CD14-positive monocyte (primary cell): ENCODE data around the gene EXOC2. TPM values are rescaled to one million over a fixed set of nuclear protein-coding genes. Genes with fewer than 3 reads are reported as not detected.
A peak's percentile ranks its signal among the peaks of the same experiment; 100 is the strongest.

Experiments used
- DNase-seq, 3 donors: peaks; one replicate each; pipeline ENCODE4 v3.0.0-alpha.2; 2011 to 2022
- H2AFZ ChIP-seq: 2 replicates; pipeline ENCODE4 v1.6.0; 2012; ENCODE audit warnings: mild to moderate bottlenecking, low read depth, low read length, inconsistent platforms; ENCODE audit not compliant: insufficient read depth, poor library complexity, severe bottlenecking
- H3K27ac ChIP-seq, 2 donors: 1 replicate in 1 of 2; 2 replicates in 1 of 2; pipeline ENCODE4 v1.5.1; 2012 to 2013; ENCODE audit warnings: low read length in 2 of 2, control low read depth in 1 of 2, inconsistent platforms in 1 of 2, low read depth in 1 of 2, mild to moderate bottlenecking in 1 of 2
- H3K27me3 ChIP-seq, 2 donors: one replicate each; pipeline versions ENCODE4 v1.6.0 to v1.6.1; 2011 to 2013; ENCODE audit warnings: low read length in 2 of 2; ENCODE audit not compliant: control insufficient read depth in 2 of 2, insufficient read depth in 2 of 2
- H3K36me3 ChIP-seq, 2 donors: replicated peaks in 1 of 2; 1 replicate in 1 of 2; 2 replicates in 1 of 2; pipeline versions ENCODE4 v1.5.1 to v1.6.1; 2012 to 2013; ENCODE audit warnings: low read length in 2 of 2, control low read depth in 1 of 2, inconsistent platforms in 1 of 2, mild to moderate bottlenecking in 1 of 2; ENCODE audit not compliant: insufficient read depth in 2 of 2, control insufficient read depth in 1 of 2
- H3K4me1 ChIP-seq, 2 donors: 1 replicate in 1 of 2; 2 replicates in 1 of 2; pipeline versions ENCODE4 v1.5.1 to v1.6.1; 2012 to 2013; ENCODE audit warnings: low read length in 2 of 2, control low read depth in 1 of 2, inconsistent platforms in 1 of 2, mild to moderate bottlenecking in 1 of 2, moderate library complexity in 1 of 2; ENCODE audit not compliant: insufficient read depth in 2 of 2, control insufficient read depth in 1 of 2
- H3K4me2 ChIP-seq: replicated peaks from 2 replicates; pipeline ENCODE3; 2012; ENCODE audit warnings: low read length, moderate library complexity, mild to moderate bottlenecking; ENCODE audit not compliant: poor library complexity, severe bottlenecking; ENCODE audit errors: extremely low read depth
- H3K4me3 ChIP-seq, 3 experiments: fragments of 200-600 bp in 1 of 3; sonication (generic) in 1 of 3; replicated peaks in 1 of 3; 1 replicate in 2 of 3; 2 replicates in 1 of 3; pipeline ENCODE4 v1.5.1; 2011 to 2013; ENCODE audit warnings: low read length in 3 of 3, mild to moderate bottlenecking in 3 of 3, control low read depth in 2 of 3, low read depth in 2 of 3, inconsistent platforms in 1 of 3, moderate library complexity in 1 of 3
- H3K79me2 ChIP-seq: 2 replicates; pipeline ENCODE4 v1.6.0; 2012; ENCODE audit warnings: mild to moderate bottlenecking, control low read depth, inconsistent platforms, low read length, moderate library complexity; ENCODE audit not compliant: insufficient read depth
- H3K9ac ChIP-seq: 2 replicates; pipeline ENCODE4 v1.6.0; 2017; ENCODE audit warnings: low read length, mild to moderate bottlenecking; ENCODE audit not compliant: insufficient read depth, poor library complexity, severe bottlenecking
- H3K9me3 ChIP-seq, 2 donors: replicated peaks in 1 of 2; 1 replicate in 1 of 2; 2 replicates in 1 of 2; pipeline versions ENCODE4 v1.5.1 to v1.6.1; 2012 to 2013; ENCODE audit warnings: low read length in 2 of 2, control low read depth in 1 of 2; ENCODE audit not compliant: control insufficient read depth in 1 of 2, insufficient read depth in 1 of 2
- H4K20me1 ChIP-seq: 2 replicates; pipeline ENCODE4 v1.6.0; 2012; ENCODE audit warnings: mild to moderate bottlenecking, low read length, control low read depth, moderate library complexity; ENCODE audit not compliant: insufficient read depth
- H3K27ac Mint-ChIP-seq, 7 donors: one replicate each; pipeline ENCODE4 v1.8.0; 2020; ENCODE audit warnings: mild to moderate bottlenecking in 7 of 7, mixed read lengths in 7 of 7, moderate library complexity in 6 of 7, inconsistent platforms in 2 of 7
- H3K27me3 Mint-ChIP-seq, 3 donors: one replicate each; pipeline ENCODE4 v1.8.0; 2021 to 2022; ENCODE audit warnings: low read depth in 3 of 3, mild to moderate bottlenecking in 3 of 3, mixed read lengths in 3 of 3, moderate library complexity in 3 of 3, inconsistent platforms in 1 of 3
- H3K36me3 Mint-ChIP-seq, 2 donors: one replicate each; pipeline ENCODE4 v1.8.0; 2020; ENCODE audit warnings: mixed read lengths in 2 of 2, inconsistent platforms in 1 of 2, mild to moderate bottlenecking in 1 of 2
- H3K4me1 Mint-ChIP-seq: one replicate; pipeline ENCODE4 v1.8.0; 2020; ENCODE audit warnings: mild to moderate bottlenecking, mixed read lengths
- H3K4me3 Mint-ChIP-seq, 2 donors: one replicate each; pipeline ENCODE4 v1.8.0; 2020; ENCODE audit warnings: mild to moderate bottlenecking in 2 of 2, mixed read lengths in 2 of 2, moderate library complexity in 1 of 2
- H3K9me3 Mint-ChIP-seq, 7 donors: one replicate each; pipeline ENCODE4 v1.8.0; 2020 to 2022; ENCODE audit warnings: mixed read lengths in 7 of 7, mild to moderate bottlenecking in 6 of 7, moderate library complexity in 6 of 7, inconsistent platforms in 2 of 7
- CTCF ChIP-seq: fragments of 200-600 bp; IDR thresholded peaks from one replicate; pipeline ENCODE4 v1.8.0; 2022; ENCODE audit warnings: antibody characterized with exemption, mild to moderate bottlenecking
- WGBS: methylation state at CpG from one replicate; pipeline ENCODE4 v1.1.5; 2013; ENCODE audit warnings: missing lambda C conversion rate; ENCODE audit not compliant: insufficient coverage; 5-methylcytosine and 5-hydroxymethylcytosine counted together
- intact Hi-C, 2 donors: fragments of 100-400 bp; cut with micrococcal nuclease; formaldehyde crosslinking; loops; one replicate each; pipeline versions ENCODE4 v1.15.0 to v1.15.1; 2023
- polyA plus RNA-seq, 3 donors: library from polyadenylated mRNA; depleted of rRNA in 1 of 3; unstranded in 2 of 3; stranded (reverse) in 1 of 3; fragments of 300-500 nt in 2 of 3; fragments of >200 nt in 1 of 3; fragmentation: Illumina TruSeq in 2 of 3; gene quantifications; 1 replicate in 2 of 3; 2 replicates in 1 of 3; pipeline ENCODE4 v1.2.3, GENCODE V29; 2012 to 2021

EXOC2 gene
- polyA plus RNA-seq, 3 donors = 7.5 to 15.5 (median 12.0) TPM

DNA sequence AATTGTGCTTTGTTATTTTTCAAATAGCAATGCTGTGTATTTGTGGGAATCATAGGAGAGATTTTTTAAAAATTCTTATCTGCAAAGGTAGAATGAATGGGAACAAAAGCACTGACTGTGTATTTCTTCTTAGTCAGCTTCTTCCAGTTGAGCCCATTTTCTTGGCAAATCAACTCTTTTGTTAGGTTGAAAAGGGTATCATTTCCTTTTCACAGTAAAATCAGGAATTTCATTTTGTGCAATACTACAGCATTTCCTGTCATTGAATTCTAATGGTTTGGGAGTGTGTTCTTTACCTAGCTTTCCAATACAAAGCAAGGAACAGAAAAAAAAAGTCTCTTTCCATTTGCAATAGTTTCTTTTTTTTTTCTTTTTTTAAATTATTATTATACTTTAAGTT is 19.0 kb upstream of the EXOC2 start:
- peak overlapping the region; percentile 97 to 99 for H3K4me3 Mint-ChIP-seq
- peaks cover 0 to 5% (median 5%) of the 10 kb centered on the region in 3 donors for H3K27me3 Mint-ChIP-seq
- Histone ChIP-seq H3K4me3 (peak overlapping the region in 1 of 3 experiments; percentile 90), H3K27me3 (peaks cover 0 to 4% of the 10 kb centered on the region in 2 donors), H2AFZ (peak overlapping the region; percentile 96), H3K36me3 (no peaks in the 10 kb centered on the region), H3K4me2 (peak overlapping the region; percentile 93), H3K27ac (peak overlapping the region in 1 of 2 donors; percentile 85), H3K9me3 (no peaks in the 10 kb centered on the region), H3K4me1 (peaks cover 13 to 16% of the 10 kb centered on the region in 2 donors), H3K79me2 (no peaks in the 10 kb centered on the region), H3K9ac (no peak overlapping the region), H4K20me1 (no peaks in the 10 kb centered on the region)
- TF ChIP-seq CTCF = no peak
- H3K27ac Mint-ChIP-seq = no peak overlapping the region
- no peaks in the 10 kb centered on the region for H3K9me3 Mint-ChIP-seq
- H3K4me1 Mint-ChIP-seq = peaks cover 17% of the 10 kb centered on the region
- no peaks in the 10 kb centered on the region for H3K36me3 Mint-ChIP-seq
- intact Hi-C loops = no loop called here
- DNase-seq = no peak

- Mint-ChIP-seq H3K9me3 (no peaks in the 10 kb centered on the region), H3K4me3 (peak overlapping the region; percentile 97 to 99), H3K4me1 (peaks cover 17% of the 10 kb centered on the region), H3K27ac (peak overlapping the region; percentile 87 to 96 (median 95)), H3K36me3 (no peaks in the 10 kb centered on the region), H3K27me3 (peaks cover 0 to 12% (median 5%) of the 10 kb centered on the region in 3 donors)
- WGBS = under 1% methylated on average over 47 of the region's 55 CpGs
- peak; percentile 42 to 47 (median 46) for DNase-seq
- H3K4me2 ChIP-seq = peak overlapping the region; percentile 93
- peaks cover 0 to 4% of the 10 kb centered on the region in 2 donors for H3K27me3 ChIP-seq
- peak overlapping the region; percentile 96 for H2AFZ ChIP-seq
- H4K20me1 ChIP-seq = no peaks in the 10 kb centered on the region
- H3K27ac ChIP-seq = peak overlapping the region; percentile 67 to 85
- H3K4me3 ChIP-seq = peak overlapping the region; percentile 59 to 90 (median 85)
- H3K36me3 ChIP-seq = no peaks in the 10 kb centered on the region
- no peaks in the 10 kb centered on the region for H3K9me3 ChIP-seq
- no peaks in the 10 kb centered on the region for H3K79me2 ChIP-seq
- H3K4me1 ChIP-seq = peaks cover 13 to 16% of the 10 kb centered on the region in 2 donors
- TF ChIP-seq CTCF = no peak
- H3K9ac ChIP-seq = peak overlapping the region; percentile 75
- intact Hi-C loops = no loop called here
Observed at GRCh38 chr6:710601-711571, 17.9 kb upstream of the EXOC2 start.
